Epithelial cell of prostate (primary cell): Measurements from ENCODE around the gene CNIH4.
"Not testable (repeated sequence)": the region's sequence is repeated elsewhere in the genome, so short reads cannot be mapped to it uniquely, and the experiment has no call there.

Experiments
- DNase-seq: peaks from one replicate; pipeline ENCODE4 v3.0.0-alpha.2; 2011; ENCODE audit warnings: low read depth, low spot score
- H3K27ac ChIP-seq: fragments of 450-650 bp; 2 replicates; pipeline ENCODE4 v1.5.1; 2017; ENCODE audit warnings: mild to moderate bottlenecking

CNIH4 gene

DNA sequence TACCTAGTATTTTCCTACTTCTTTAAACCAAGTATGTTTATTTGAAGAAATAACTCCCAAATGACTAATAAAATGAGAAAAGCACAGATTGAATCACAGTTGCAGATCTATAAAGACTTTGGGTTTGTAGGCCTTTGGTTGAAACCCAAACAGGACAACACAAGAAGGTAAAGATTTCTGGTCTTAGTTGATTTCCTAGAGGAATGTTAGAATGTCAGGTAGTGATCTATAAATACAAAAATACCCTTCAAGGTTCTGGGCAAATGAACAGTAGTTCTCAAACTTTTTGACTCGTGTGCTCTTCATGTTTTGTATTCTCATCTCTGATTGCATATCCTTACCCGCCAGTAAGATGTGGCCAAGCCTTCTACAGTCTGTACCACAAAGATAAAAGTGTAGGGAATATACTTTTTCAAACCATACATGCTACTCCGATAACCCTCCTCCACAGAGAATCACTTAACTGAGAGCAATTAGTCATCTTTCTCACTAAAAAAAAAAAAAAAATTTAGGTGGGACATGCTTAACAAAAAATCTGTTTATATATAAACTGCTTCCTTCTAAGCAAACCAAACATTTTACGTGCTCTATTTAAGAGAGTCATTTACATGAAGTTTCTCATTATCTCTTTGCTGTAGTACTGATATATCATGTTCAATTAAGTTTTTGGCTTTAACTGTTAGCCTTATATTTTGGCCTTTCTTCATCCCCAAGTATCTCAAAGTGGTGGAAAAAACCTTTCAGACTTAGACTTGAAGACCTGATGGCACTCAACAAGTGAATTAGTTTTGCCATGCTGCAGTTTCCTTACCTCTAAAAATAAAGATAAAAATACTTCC lies 36.0 kb downstream of the CNIH4 start:
- no peak for DNase-seq
- no peak overlapping the region for H3K27ac ChIP-seq

DNA sequence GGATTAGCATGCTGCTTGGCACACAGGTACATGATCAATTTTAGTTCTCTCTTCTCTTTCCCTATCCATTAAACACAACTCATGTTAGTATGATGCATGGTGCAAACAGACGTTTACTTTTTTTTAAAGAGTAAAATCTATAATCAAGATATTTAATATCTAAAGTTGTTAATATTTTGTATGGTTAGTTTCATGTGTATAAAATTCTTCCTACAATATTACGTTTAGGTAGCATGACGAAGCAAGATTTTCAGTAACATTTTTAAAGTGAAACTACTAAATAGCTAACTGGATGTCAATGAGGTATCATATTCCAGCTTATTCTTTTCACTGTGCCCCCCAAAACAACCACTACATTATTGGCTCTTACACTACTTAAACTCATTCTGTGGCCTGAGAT lies 36.6 kb downstream of the CNIH4 start:
- no peak for DNase-seq
- no peak overlapping the region for H3K27ac ChIP-seq

DNA sequence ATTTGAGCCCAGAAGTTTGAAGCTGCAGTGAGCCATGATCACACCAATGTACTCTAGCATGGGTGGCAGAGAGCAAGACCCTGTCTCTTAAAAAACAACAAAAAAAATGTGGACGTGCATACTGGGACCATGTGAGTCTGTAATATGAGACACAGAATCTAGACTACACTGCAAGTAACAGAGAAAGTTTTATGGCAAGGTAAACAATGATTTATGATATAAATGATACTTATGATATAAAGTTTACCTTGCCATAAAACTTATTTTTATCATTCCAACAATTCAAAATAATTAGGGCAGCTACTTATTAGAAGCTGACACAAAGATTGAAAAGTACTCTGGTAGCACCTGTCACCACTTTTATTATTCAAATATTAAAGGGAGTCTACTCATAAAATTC lies 43.2 kb downstream of the CNIH4 start:
- no peak overlapping the region for H3K27ac ChIP-seq
- no peak for DNase-seq

DNA sequence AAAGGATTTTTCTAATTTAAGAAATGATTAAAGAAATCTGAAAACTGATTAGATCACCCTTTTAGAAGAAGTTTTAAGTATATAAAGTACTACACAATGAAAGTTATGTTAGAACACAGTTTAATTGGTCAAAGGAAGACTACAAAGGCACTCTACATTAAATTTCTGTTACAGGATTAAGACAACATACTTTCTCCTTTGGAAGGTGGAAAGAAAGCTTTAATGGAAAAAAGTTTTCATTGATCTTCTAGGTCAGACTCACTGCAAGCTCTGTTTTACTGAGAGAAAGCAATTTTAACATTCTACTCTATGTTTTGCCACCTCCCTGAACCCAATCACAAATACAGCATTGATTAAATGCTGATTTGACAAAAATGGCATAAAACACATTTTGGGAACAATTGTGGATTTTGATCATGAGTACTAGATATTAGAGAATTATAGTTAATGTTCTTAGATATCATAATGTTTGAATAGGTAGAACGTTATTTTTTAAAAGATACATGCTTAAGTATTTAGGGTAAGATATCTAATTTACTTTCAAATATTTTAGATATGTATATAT lies 45.9 kb downstream of the CNIH4 start:
- DNase-seq: no peak
- no peak overlapping the region for H3K27ac ChIP-seq

DNA sequence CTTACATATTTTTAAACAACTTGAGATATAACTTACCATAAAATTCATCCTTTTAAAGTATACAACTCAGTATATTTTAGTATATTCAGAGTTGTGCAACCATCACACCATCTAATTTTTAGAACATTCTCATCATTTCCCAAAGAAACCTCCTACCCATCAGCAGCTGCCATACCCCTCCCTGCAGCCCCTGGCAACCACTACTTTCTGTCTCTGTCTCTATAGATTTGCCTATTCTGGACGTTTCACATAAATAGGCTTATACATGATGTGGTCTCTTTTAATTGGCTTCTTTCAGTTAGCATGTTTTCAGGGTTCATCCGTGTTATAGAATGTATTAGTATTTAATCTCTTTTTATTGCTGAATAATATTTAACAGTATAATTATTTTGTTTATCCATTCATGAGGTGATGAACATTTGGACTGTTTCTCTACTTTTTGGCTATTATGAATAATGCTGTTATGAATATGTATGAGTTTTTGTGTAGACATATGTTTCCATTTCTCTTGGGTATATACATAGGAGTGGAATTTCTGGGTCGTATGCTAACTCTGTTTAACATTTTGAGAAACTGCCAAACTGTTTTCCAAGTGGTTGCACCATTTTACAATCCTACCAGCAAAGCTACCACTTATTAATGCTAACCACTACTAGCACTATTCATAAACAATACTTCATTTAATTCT lies 48.4 kb downstream of the CNIH4 start:
- no peak overlapping the region for H3K27ac ChIP-seq
- no peak for DNase-seq

DNA sequence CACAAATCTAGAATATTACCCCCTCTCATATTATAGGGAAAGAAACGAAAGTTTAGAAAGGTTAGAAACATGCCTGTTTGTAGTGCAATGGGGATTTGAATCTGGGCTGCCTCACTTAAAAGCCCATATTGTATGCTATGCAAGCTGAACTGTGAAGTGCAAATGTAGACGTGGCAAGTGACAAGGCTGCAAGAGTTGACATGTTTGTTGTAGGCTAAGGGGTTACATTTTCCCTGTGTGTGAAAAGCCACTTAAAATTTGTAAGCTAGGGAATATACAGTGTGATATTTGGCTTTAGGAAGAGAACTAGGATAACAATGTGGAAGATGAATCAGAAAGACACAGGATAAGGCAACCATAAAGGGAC lies 48.9 kb downstream of the CNIH4 start:
- DNase-seq: no peak
- H3K27ac ChIP-seq: no peak overlapping the region

DNA sequence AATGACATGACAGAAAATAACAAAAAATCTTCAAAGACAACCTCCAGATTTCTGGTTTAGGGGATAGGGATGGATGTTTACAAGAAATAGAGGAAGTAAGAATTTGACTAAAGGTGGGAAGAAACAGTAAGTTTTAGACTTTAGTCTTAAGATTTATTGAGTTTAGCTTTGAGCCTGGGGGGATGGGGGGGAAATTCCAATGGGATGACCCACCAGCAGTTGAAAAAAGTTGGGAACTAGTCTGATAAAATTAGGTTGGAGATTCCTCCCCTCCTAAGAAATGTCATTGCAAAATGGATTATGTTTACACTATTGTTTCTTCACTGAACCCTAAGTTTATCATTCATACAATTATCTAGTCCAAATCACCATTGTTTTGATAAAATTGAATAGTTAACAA lies 49.5 kb downstream of the CNIH4 start:
- no peak for DNase-seq
- H3K27ac ChIP-seq: no peak overlapping the region

DNA sequence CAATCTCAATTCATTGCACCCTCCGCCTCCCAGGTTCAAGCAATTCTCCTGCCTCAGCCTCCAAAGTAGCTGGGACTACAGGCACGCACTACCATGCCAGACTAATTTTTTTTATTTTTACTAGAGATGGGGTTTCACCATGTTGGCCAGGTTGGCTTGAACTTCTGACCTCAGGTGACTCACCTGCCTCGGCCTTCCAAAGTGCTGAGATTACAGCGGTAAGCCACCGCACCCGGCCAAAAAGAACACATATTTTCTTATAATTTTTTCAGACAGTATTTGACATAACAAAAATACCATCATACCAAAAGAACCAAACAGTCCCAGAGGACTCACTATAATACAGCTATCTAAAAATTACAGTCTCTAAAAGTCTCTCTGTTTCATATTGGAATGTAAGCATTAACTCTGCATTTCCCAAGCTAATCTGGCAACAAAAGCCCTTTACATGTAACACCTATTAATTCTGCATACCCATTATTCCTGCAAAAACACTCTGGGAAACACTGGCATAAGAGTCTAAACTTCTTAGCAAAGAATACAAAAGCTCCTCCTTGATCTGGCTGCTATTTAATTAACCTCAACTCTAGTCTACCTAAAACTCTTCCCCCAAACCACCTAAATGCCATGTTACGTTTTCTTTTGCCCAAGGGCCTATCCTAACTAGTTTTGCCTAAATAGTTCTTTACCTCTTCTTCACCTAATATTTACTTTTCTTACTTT lies 51.1 kb downstream of the CNIH4 start:
- DNase-seq: no peak
- H3K27ac ChIP-seq: no peak overlapping the region

DNA sequence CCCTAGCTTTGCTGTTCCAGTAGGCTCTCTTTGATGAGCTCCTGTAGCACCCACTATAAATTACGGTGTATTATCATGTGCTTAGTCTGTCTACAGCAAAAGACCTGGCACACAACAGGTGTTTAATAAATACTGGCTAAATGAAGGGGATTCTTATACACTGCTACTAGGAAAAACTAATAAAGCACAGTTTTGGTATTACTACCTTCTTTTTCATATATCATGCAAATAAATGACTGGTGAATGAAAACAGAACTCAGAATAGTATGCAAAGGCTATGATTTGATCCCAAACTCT lies 51.6 kb downstream of the CNIH4 start:
- no peak for DNase-seq
- H3K27ac ChIP-seq: no peak overlapping the region

DNA sequence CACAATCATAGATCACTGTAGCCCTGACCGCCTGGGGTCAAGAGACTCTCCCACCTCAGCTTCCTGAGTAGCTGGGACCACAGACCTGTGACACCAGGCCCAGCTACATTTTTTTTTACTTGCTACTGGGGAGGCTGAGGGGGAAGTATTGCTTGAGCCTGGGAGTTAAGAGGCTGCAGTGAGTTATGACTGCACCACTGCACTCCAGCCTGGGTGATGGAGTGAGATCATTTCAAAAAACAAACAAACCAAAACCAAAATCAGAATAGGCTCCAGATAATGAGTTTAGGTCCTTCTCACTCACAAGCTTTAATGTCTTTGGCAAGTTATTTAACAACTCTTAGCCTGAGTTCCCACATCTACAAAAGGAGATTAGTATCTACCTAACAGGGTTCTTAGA lies 55.1 kb downstream of the CNIH4 start:
- H3K27ac ChIP-seq: no peak overlapping the region

DNA sequence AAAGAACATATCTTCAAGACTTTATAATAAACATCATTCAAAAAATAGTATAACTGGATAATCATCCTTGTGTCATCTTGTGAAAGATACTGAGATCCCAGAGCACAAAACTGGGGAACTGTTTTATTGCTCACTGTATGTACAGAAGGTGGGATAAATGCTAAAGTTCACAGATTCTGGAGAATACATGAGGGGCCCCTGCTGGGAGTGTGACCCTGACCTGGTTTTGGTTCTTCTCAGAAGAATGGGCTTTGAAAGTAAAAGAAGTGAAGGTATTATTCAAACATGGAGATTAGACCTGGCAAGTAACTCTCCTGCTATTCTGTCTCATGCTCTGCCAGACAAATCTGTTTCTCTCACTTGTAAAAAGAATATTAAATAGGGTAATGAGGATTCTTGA lies 63.4 kb downstream of the CNIH4 start:
- H3K27ac ChIP-seq: no peak overlapping the region
- DNase-seq: no peak

More for the DNA sequence above, 55.1 kb downstream of the CNIH4 start:
- DNase-seq: no peak

DNA sequence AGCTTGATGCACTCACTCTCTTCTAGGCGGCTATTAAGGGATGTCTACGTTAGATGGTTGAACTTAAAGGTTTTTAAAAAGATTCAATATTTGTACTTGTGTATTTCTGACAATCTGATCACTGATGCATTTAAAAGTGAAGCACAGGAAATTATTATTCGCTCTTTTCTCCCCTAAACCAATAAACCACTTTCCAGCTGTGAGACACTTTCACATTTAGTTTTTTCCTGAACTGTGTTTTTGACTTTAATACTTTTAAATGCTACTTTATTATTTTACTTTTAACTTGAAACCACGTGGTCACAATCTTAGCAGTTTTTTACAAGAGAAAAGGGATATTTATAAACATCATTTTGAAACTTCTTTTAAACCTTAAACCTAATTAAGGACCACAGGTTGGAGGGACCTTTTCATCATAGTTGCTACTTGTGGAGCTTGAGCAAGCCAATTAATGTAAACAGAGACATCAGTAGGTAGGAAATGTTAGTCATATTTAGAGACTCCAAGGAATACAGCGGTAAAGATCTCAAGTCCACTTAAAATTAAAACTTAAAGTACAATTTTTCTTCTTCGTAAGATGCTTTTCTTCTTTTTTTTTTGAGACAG lies 68.7 kb downstream of the CNIH4 start:
- DNase-seq: no peak
- H3K27ac ChIP-seq: no peak overlapping the region

DNA sequence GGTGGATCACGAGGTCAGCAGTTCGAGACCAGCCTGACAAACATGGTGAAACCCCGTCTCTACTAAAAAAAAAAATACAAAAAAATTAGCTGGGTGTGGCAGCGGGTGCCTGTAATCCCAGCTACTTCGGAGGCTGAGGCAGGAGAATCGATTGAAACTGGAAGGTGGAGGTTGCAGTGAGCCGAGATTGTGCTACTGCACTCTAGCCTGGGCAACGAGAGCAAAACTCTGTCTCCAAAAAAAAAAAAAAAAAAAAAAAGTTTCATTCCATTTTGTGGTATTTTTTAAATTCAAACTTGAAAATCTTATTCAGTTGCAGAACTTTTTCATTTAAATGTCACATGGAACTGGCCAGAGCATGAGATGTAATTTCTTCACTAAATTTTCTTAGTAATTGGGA lies 70.2 kb downstream of the CNIH4 start:
- not testable (repeated sequence) for H3K27ac ChIP-seq, DNase-seq

DNA sequence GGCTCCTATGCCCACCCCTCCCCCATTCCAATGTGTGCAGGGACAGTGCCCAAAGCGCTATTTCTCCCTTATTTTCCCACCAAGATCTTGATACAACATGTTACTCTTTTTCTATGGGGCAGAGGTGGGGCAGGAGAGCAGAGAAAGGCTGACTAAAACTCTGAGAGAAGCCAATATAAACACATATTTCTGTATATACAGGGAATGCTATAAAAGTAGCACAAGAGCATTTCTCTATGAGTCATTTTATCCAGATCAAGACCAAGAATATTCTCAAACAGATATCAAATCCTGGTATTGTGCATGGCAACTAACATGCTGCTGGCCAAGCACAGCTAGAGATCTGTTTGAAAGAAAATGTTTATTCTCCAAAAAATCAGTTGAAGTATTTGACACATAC lies 70.7 kb downstream of the CNIH4 start:
- no peak for DNase-seq
- H3K27ac ChIP-seq: peak overlapping the region; percentile 4

DNA sequence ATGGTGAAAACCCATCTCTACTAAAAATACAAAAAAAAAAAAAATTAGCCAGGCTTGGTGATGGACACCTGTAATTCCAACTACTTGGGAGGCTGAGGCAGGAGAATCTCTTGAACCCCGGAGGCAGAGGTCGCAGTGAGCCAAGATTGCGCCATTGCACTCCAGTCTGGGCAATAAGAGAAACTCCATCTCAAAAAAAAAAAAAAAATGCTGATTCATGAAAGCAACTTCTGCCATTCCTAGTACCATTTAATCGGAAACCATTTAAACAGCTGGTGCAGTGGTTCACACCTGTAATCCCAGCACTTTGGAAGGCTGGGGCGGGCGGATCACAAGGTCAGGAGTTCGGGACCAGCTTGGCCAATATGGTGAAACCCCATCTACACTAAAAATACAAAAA lies 72.0 kb downstream of the CNIH4 start:
- not testable (repeated sequence) for H3K27ac ChIP-seq, DNase-seq
